GM12878 (cell line): Measurements from ENCODE around the gene RBBP9. TPM values are rescaled to one million over a fixed set of nuclear protein-coding genes. Genes with fewer than 3 reads are reported as not detected.

Experiments used
- ATAC-seq: fragments of 200-7000 bp; cut with Tn5 transposase; 3 replicates; pipeline ENCODE4 v1.9.1; 2020; ENCODE audit warnings: mild to moderate bottlenecking, moderate library complexity
- BruUV-seq: library from RNA; stranded (reverse); fragments of 400-500 nt; replicated peaks from 2 replicates; lab custom pipeline; 2021; lab: Mats Ljungman, UMichigan
- CTCF ChIA-PET: fragments of 300-600 bp; sonication (Branson Sonifier 250); formaldehyde crosslinking; extraction: SDS; loops from one replicate; lab custom pipeline; 2021; ENCODE audit warnings: inconsistent platforms; lab: Yijun Ruan, JAX
- POLR2A ChIA-PET: fragments of 350-600 bp; formaldehyde crosslinking; extraction: SDS; loops from one replicate; lab custom pipeline; 2021; ENCODE audit warnings: inconsistent platforms; lab: Charles Lee
- RAD21 ChIA-PET: fragments of 300-600 bp; sonication (Branson Sonifier 250); formaldehyde crosslinking; loops from one replicate; lab custom pipeline; 2023; ENCODE audit warnings: antibody characterized with exemption; ENCODE audit not compliant: unreplicated experiment; lab: Charles Lee
- SMC1A ChIA-PET: fragments of 300-600 bp; sonication (Branson Sonifier 250); formaldehyde crosslinking; loops from one replicate; lab custom pipeline; 2023; ENCODE audit not compliant: unreplicated experiment, uncharacterized antibody; lab: Charles Lee
- DNase-seq: peaks from one replicate; pipeline ENCODE4 v3.0.0-alpha.2; 2011; ENCODE audit warnings: low read depth, low spot score
- FAIRE-seq: peaks from 3 replicates; lab custom pipeline; 2011; peaks lifted over from hg19 to GRCh38; lab: Jason Lieb, UNC
- H2AFZ ChIP-seq: 2 replicates; pipeline ENCODE4 v1.6.0; 2011; ENCODE audit warnings: low read depth, low read length, control low read depth; ENCODE audit not compliant: control insufficient read depth
- H3K27ac ChIP-seq: 2 replicates; pipeline ENCODE4 v1.5.1; 2011; ENCODE audit warnings: control low read depth; ENCODE audit not compliant: control insufficient read depth, insufficient read depth
- H3K27me3 ChIP-seq, 2 experiments: replicated peaks in 1 of 2; 2 replicates each; pipeline versions ENCODE4 v1.6.0 to v1.6.1; 2011; ENCODE audit warnings: low read length in 1 of 2; ENCODE audit not compliant: control insufficient read depth in 2 of 2, insufficient read depth in 2 of 2
- H3K36me3 ChIP-seq, 2 experiments: 2 replicates each; pipeline ENCODE4 v1.5.1; 2011; ENCODE audit warnings: low read length in 1 of 2; ENCODE audit not compliant: control insufficient read depth in 2 of 2, insufficient read depth in 2 of 2
- H3K4me1 ChIP-seq: 2 replicates; pipeline ENCODE4 v1.6.1; 2011; ENCODE audit warnings: mild to moderate bottlenecking, low read length, moderate library complexity, mixed read lengths; ENCODE audit not compliant: control insufficient read depth, insufficient read depth
- H3K4me2 ChIP-seq: 2 replicates; pipeline ENCODE4 v1.6.0; 2011; ENCODE audit warnings: control low read depth; ENCODE audit not compliant: control insufficient read depth, insufficient read depth
- H3K4me3 ChIP-seq: fragments of 200-600 bp; sonication (generic); 2 replicates; pipeline ENCODE4 v1.5.1; 2016
- H3K79me2 ChIP-seq: 2 replicates; pipeline ENCODE4 v1.6.0; 2011; ENCODE audit warnings: low read length; ENCODE audit not compliant: control insufficient read depth, insufficient read depth
- H3K9ac ChIP-seq: 2 replicates; pipeline ENCODE4 v1.8.0; 2011; ENCODE audit warnings: low read length, control low read depth, mixed read lengths; ENCODE audit not compliant: control insufficient read depth, insufficient read depth
- H3K9me3 ChIP-seq: replicated peaks from 3 replicates; pipeline ENCODE4 v1.5.1; 2011; ENCODE audit warnings: mild to moderate bottlenecking, low read length; ENCODE audit not compliant: control insufficient read depth, insufficient read depth
- H4K20me1 ChIP-seq: 2 replicates; pipeline ENCODE4 v1.6.0; 2011; ENCODE audit not compliant: control insufficient read depth, insufficient read depth
- FOS ChIP-seq: IDR thresholded peaks from 3 replicates; pipeline ENCODE4 v1.6.1; 2011; ENCODE audit warnings: borderline replicate concordance; ENCODE audit not compliant: insufficient read length; ENCODE audit errors: extremely low read depth
- NBN ChIP-seq: fragments of 450-650 bp; IDR thresholded peaks from 2 replicates; pipeline ENCODE4 v1.6.1; 2016
- SIN3A ChIP-seq: IDR thresholded peaks from 2 replicates; pipeline ENCODE4 v1.6.1; 2012; ENCODE audit warnings: low read depth, low read length, improper control_type of control experiment
- ZNF384 ChIP-seq: IDR thresholded peaks from 2 replicates; pipeline ENCODE4 v1.6.1; 2012; ENCODE audit warnings: low read depth, mild to moderate bottlenecking, low read length, improper control_type of control experiment, borderline replicate concordance
- ZZZ3 ChIP-seq: IDR thresholded peaks from 2 replicates; pipeline ENCODE4 v1.6.1; 2011; ENCODE audit warnings: low read depth; ENCODE audit not compliant: control insufficient read depth, insufficient read length
- WGBS: methylation state at CpG from one replicate; pipeline ENCODE4 v1.1.6; 2016; ENCODE audit warnings: low lambda C conversion rate; ENCODE audit not compliant: insufficient replicate concordance, insufficient coverage; ENCODE audit errors: missing lambda C conversion rate; 5-methylcytosine and 5-hydroxymethylcytosine counted together
- in situ Hi-C: fragments of 300-500 bp; cut with MboI; formaldehyde crosslinking; loops from 9 replicates; pipeline ENCODE4 v1.14.3; 2018; ENCODE audit warnings: mixed read lengths
- intact Hi-C: fragments of 100-400 bp; cut with micrococcal nuclease; formaldehyde crosslinking; loops from one replicate; pipeline ENCODE4 v1.14.2; 2022; ENCODE audit not compliant: unreplicated experiment
- polyA plus RNA-seq, 11 experiments: library from polyadenylated mRNA; depleted of rRNA in 4 of 11; unstranded in 6 of 11; stranded (reverse) in 5 of 11; fragments of >200 nt; fragmentation: Nextera tagmentation in 4 of 11; fragmentation: Illumina TruSeq in 1 of 11; extraction: Ambion mirVana in 4 of 11; extraction: Trizol in 1 of 11; gene quantifications; 1 replicate in 1 of 11; 2 replicates in 10 of 11; pipeline versions ENCODE4 v1.2.1 to v1.2.3, GENCODE V29; 2011 to 2016; ENCODE audit warnings: inconsistent platforms in 2 of 11, missing spikeins in 2 of 11, low read depth in 1 of 11
- total RNA-seq, 4 experiments: library from RNA; depleted of rRNA in 3 of 4; stranded (reverse); fragments of >200 nt in 3 of 4; fragmentation: Illumina TruSeq in 1 of 4; extraction: Trizol in 1 of 4; gene quantifications; 2 replicates each; pipeline versions ENCODE4 v1.2.1 to v1.2.3, GENCODE V29; 2013 to 2021
- TF ChIP-seq, protein P1 (sequence below): IDR thresholded peaks from 2 replicates; pipeline ENCODE4 v1.6.1; 2011; ENCODE audit warnings: borderline replicate concordance, low read depth, mild to moderate bottlenecking, moderate library complexity, mixed read lengths, low read length; ENCODE audit not compliant: insufficient read depth; ENCODE audit errors: extremely low read length
- TF ChIP-seq, protein P2 (sequence below): IDR thresholded peaks from 2 replicates; pipeline ENCODE4 v1.6.1; 2012; ENCODE audit warnings: mild to moderate bottlenecking, low read depth, low read length
- TF ChIP-seq, protein P3 (sequence below): fragments of 450-650 bp; IDR thresholded peaks from 2 replicates; pipeline ENCODE4 v1.6.1; 2017; ENCODE audit warnings: mild to moderate bottlenecking, moderate library complexity
- TF ChIP-seq, protein P4 (sequence below): fragments of 150-350 bp; IDR thresholded peaks from 2 replicates; pipeline ENCODE4 v1.6.1; 2014; ENCODE audit warnings: mild to moderate bottlenecking, low read depth, low read length

The RBBP9 gene
- total and polyA plus RNA-seq, 10 of the 15 experiments (the other 5 are each of a cell fraction or from before 2014, with no cell fraction given): 7.1 to 34.1 (median 16.0) TPM

DNA sequence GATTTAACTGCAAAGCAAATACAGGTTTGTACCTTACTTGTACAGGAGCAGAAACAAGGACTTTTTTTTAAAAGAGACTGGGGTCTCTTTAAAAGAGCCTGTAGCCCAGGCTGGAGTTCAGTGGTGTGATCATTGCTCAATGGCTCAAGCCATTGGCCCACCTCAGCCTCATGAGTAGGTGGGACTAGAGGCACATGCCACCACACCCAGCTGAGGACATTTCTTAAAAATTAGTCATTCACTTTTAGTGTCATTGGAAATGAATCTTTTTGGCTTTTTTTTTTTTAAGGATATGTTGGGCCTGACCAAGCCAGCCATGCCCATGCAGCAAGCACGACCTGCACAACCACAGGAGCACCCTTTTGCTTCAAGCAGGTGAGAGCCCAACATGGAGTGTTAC lies 27.6 kb upstream of the RBBP9 start:
- H3K9me3 ChIP-seq: no peaks in the 10 kb centered on the region
- no peaks in the 10 kb centered on the region for H4K20me1 ChIP-seq
- H3K27ac ChIP-seq: no peak overlapping the region
- ChIA-PET RAD21 (no interaction called here), POLR2A (no interaction called here), CTCF (no interaction called here), SMC1A (no interaction called here)
- BruUV-seq: no TSS peak
- H3K27me3 ChIP-seq: no peaks in the 10 kb centered on the region
- peaks cover 17 to 35% of the 10 kb centered on the region in 2 experiments for H3K36me3 ChIP-seq
- H3K4me1 ChIP-seq: no peaks in the 10 kb centered on the region
- DNase-seq: no peak
- H3K9ac ChIP-seq: no peak overlapping the region
- H3K79me2 ChIP-seq: no peaks in the 10 kb centered on the region
- 93% methylated on average over 1 of the region's 1 CpG for WGBS
- no peak overlapping the region for H3K4me2 ChIP-seq
- no peak for ATAC-seq
- no peak for TF ChIP-seq FOS
- no peak for TF ChIP-seq ZZZ3
- TF ChIP-seq, protein P1, sequence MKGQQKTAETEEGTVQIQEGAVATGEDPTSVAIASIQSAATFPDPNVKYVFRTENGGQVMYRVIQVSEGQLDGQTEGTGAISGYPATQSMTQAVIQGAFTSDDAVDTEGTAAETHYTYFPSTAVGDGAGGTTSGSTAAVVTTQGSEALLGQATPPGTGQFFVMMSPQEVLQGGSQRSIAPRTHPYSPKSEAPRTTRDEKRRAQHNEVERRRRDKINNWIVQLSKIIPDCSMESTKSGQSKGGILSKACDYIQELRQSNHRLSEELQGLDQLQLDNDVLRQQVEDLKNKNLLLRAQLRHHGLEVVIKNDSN: no peak
- TF ChIP-seq, protein P2, sequence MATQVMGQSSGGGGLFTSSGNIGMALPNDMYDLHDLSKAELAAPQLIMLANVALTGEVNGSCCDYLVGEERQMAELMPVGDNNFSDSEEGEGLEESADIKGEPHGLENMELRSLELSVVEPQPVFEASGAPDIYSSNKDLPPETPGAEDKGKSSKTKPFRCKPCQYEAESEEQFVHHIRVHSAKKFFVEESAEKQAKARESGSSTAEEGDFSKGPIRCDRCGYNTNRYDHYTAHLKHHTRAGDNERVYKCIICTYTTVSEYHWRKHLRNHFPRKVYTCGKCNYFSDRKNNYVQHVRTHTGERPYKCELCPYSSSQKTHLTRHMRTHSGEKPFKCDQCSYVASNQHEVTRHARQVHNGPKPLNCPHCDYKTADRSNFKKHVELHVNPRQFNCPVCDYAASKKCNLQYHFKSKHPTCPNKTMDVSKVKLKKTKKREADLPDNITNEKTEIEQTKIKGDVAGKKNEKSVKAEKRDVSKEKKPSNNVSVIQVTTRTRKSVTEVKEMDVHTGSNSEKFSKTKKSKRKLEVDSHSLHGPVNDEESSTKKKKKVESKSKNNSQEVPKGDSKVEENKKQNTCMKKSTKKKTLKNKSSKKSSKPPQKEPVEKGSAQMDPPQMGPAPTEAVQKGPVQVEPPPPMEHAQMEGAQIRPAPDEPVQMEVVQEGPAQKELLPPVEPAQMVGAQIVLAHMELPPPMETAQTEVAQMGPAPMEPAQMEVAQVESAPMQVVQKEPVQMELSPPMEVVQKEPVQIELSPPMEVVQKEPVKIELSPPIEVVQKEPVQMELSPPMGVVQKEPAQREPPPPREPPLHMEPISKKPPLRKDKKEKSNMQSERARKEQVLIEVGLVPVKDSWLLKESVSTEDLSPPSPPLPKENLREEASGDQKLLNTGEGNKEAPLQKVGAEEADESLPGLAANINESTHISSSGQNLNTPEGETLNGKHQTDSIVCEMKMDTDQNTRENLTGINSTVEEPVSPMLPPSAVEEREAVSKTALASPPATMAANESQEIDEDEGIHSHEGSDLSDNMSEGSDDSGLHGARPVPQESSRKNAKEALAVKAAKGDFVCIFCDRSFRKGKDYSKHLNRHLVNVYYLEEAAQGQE: no peak
- TF ChIP-seq, protein P3, sequence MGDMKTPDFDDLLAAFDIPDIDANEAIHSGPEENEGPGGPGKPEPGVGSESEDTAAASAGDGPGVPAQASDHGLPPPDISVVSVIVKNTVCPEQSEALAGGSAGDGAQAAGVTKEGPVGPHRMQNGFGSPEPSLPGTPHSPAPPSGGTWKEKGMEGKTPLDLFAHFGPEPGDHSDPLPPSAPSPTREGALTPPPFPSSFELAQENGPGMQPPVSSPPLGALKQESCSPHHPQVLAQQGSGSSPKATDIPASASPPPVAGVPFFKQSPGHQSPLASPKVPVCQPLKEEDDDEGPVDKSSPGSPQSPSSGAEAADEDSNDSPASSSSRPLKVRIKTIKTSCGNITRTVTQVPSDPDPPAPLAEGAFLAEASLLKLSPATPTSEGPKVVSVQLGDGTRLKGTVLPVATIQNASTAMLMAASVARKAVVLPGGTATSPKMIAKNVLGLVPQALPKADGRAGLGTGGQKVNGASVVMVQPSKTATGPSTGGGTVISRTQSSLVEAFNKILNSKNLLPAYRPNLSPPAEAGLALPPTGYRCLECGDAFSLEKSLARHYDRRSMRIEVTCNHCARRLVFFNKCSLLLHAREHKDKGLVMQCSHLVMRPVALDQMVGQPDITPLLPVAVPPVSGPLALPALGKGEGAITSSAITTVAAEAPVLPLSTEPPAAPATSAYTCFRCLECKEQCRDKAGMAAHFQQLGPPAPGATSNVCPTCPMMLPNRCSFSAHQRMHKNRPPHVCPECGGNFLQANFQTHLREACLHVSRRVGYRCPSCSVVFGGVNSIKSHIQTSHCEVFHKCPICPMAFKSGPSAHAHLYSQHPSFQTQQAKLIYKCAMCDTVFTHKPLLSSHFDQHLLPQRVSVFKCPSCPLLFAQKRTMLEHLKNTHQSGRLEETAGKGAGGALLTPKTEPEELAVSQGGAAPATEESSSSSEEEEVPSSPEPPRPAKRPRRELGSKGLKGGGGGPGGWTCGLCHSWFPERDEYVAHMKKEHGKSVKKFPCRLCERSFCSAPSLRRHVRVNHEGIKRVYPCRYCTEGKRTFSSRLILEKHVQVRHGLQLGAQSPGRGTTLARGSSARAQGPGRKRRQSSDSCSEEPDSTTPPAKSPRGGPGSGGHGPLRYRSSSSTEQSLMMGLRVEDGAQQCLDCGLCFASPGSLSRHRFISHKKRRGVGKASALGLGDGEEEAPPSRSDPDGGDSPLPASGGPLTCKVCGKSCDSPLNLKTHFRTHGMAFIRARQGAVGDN: no peak
- no peak for TF ChIP-seq NBN
- no peak for TF ChIP-seq SIN3A
- TF ChIP-seq, protein P4, sequence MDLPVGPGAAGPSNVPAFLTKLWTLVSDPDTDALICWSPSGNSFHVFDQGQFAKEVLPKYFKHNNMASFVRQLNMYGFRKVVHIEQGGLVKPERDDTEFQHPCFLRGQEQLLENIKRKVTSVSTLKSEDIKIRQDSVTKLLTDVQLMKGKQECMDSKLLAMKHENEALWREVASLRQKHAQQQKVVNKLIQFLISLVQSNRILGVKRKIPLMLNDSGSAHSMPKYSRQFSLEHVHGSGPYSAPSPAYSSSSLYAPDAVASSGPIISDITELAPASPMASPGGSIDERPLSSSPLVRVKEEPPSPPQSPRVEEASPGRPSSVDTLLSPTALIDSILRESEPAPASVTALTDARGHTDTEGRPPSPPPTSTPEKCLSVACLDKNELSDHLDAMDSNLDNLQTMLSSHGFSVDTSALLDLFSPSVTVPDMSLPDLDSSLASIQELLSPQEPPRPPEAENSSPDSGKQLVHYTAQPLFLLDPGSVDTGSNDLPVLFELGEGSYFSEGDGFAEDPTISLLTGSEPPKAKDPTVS: no peak
- TF ChIP-seq ZNF384: no peak
- in situ Hi-C loops (loop anchor here (25.0 kb wide), 1 partner anchor 1488 kb away; the partner anchor contains the start of gene NAA20), intact Hi-C loops (no loop called here)
- no peak overlapping the region for H2AFZ ChIP-seq
- FAIRE-seq: no peak
- H3K4me3 ChIP-seq: no peak overlapping the region
